DMS79 (cell line): ENCODE results near the gene MSTN.

Source experiments
- DNase-seq: peaks from one replicate; lab custom pipeline; 2025; lab: John Stamatoyannopoulos, UW

The MSTN gene

GRCh38 chr2:190062601-190063000 lies at the start of gene MSTN:
Gene MSTN, minus strand, starts transcription at chr2:190062729. Its CDS starts 133 bp downstream, at chr2:190062596.
- DNase-seq = no peak

GRCh38 chr2:190111166-190111565 lies 48.6 kb upstream of the MSTN start:
- no peak for DNase-seq

GRCh38 chr2:190110699-190111098 lies 48.2 kb upstream of the MSTN start:
- DNase-seq = no peak

- no peak for DNase-seq
Observed at GRCh38 chr2:190110131-190110530, 47.6 kb upstream of the MSTN start.

- no peak for DNase-seq
Observed at GRCh38 chr2:190107409-190107808, 44.9 kb upstream of the MSTN start.

- DNase-seq = no peak
Observed at GRCh38 chr2:190106783-190107182, 44.3 kb upstream of the MSTN start.

- DNase-seq = no peak
Observed at GRCh38 chr2:190105554-190105953, 43.0 kb upstream of the MSTN start.

- no peak for DNase-seq
Observed at GRCh38 chr2:190103144-190103543, 40.6 kb upstream of the MSTN start.

- no peak for DNase-seq
Observed at GRCh38 chr2:190099890-190100697, 37.6 kb upstream of the MSTN start.

GRCh38 chr2:190098851-190099250 lies 36.3 kb upstream of the MSTN start:
- no peak for DNase-seq

GRCh38 chr2:190097115-190097514 lies 34.6 kb upstream of the MSTN start:
- no peak for DNase-seq

- no peak for DNase-seq
Observed at GRCh38 chr2:190094316-190094871, 31.9 kb upstream of the MSTN start.

GRCh38 chr2:190093793-190094192 lies 31.3 kb upstream of the MSTN start:
- no peak for DNase-seq

- no peak for DNase-seq
Observed at GRCh38 chr2:190090148-190090547, 27.6 kb upstream of the MSTN start.

- no peak for DNase-seq
Observed at GRCh38 chr2:190088917-190089316, 26.4 kb upstream of the MSTN start.

GRCh38 chr2:190084704-190085103 lies 22.2 kb upstream of the MSTN start:
- DNase-seq = no peak

- no peak for DNase-seq
Observed at GRCh38 chr2:190082118-190082517, 19.6 kb upstream of the MSTN start.

GRCh38 chr2:190080527-190081049 lies 18.1 kb upstream of the MSTN start:
- no peak for DNase-seq

- no peak for DNase-seq
Observed at GRCh38 chr2:190079160-190079559, 16.6 kb upstream of the MSTN start.

- DNase-seq = no peak
Observed at GRCh38 chr2:190075623-190076022, 13.1 kb upstream of the MSTN start.

GRCh38 chr2:190069936-190070696 lies 7.6 kb upstream of the MSTN start:
- DNase-seq = no peak

- DNase-seq = no peak
Observed at GRCh38 chr2:190068764-190069163, 6.2 kb upstream of the MSTN start.

- no peak for DNase-seq
Observed at GRCh38 chr2:190065839-190066238, 3.3 kb upstream of the MSTN start.
